Lower lobe of right lung (tissue), 2 donors: ENCODE data around the gene HLA-DRA. TPM values are rescaled to one million over a fixed set of nuclear protein-coding genes. Genes with fewer than 3 reads are reported as not detected.

Source experiments
- ATAC-seq, 2 donors: fragments of 200-7000 bp; cut with Tn5 transposase; one replicate each; pipeline ENCODE4 v1.9.1; 2020 to 2022; ENCODE audit warnings: mild to moderate bottlenecking in 2 of 2, moderate library complexity in 2 of 2
- DNase-seq: peaks from one replicate; pipeline ENCODE4 v3.0.0-alpha.2; 2020
- H3K27ac ChIP-seq: fragments of 200-600 bp; one replicate; pipeline ENCODE4 v1.8.0; 2022
- H3K27me3 ChIP-seq: fragments of 200-600 bp; one replicate; pipeline ENCODE4 v1.8.0; 2022; ENCODE audit warnings: low read depth
- H3K36me3 ChIP-seq: fragments of 200-600 bp; one replicate; pipeline ENCODE4 v1.8.0; 2022; ENCODE audit warnings: mild to moderate bottlenecking
- H3K4me1 ChIP-seq: fragments of 200-600 bp; one replicate; pipeline ENCODE4 v1.8.0; 2022
- H3K4me3 ChIP-seq: fragments of 200-600 bp; one replicate; pipeline ENCODE4 v1.8.0; 2022; ENCODE audit warnings: mild to moderate bottlenecking
- H3K9me3 ChIP-seq: fragments of 200-600 bp; one replicate; pipeline ENCODE4 v1.8.0; 2022
- intact Hi-C: fragments of 100-400 bp; cut with DNase I; formaldehyde crosslinking; loops from one replicate; pipeline ENCODE4 v1.11.0; 2022
- total RNA-seq: library from RNA; stranded (reverse); fragmentation: NEBNext Ultra II Directional; extraction: Animal tissue kit (Norgen Biotek cat#: 25700); gene quantifications from one replicate; pipeline ENCODE4 v1.2.1, GENCODE V29; 2021
- TF ChIP-seq, protein P1 (sequence below): fragments of 200-600 bp; IDR thresholded peaks from one replicate; pipeline ENCODE4 v1.8.0; 2022; ENCODE audit warnings: antibody characterized with exemption, mild to moderate bottlenecking
- donor health status: DM: no; HTN: yes; CAD: no; lungs with severe emphysema.

The HLA-DRA gene
- total RNA-seq, 1 donor from 2014 or later = 2,056 TPM

DNA sequence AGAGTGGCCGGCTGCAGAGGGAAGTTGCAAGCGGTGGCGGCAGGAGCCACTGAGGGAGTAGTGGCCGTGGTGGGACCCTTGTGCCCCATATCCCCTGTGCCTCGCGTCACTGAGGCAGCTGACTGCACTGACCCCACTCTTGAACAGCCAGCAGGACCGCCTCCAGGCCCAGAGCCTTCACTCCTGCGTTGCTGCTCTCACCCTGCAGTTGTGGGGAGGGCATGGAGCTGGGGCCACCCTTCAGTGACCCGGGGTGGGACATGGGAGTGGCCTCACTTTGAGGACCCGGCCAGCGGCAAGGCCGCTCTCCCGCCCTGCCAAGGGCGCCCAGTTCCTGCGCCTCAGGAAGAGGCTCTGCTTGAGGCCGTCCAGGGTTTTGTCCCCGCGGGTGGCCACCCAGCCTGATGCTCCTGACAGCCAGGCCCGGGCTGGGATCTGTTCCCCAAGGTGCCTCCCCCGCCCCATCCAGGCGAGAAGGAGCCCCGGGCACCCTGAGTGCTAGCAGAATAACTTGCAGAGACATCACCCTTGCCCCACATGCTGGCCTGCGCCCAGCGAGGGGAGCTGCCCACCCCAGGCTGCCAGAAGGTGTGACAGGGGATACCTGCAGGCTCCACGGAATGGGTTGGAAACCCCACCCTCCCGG lies 44.4 kb downstream of the HLA-DRA start:
- TF ChIP-seq, protein P1, sequence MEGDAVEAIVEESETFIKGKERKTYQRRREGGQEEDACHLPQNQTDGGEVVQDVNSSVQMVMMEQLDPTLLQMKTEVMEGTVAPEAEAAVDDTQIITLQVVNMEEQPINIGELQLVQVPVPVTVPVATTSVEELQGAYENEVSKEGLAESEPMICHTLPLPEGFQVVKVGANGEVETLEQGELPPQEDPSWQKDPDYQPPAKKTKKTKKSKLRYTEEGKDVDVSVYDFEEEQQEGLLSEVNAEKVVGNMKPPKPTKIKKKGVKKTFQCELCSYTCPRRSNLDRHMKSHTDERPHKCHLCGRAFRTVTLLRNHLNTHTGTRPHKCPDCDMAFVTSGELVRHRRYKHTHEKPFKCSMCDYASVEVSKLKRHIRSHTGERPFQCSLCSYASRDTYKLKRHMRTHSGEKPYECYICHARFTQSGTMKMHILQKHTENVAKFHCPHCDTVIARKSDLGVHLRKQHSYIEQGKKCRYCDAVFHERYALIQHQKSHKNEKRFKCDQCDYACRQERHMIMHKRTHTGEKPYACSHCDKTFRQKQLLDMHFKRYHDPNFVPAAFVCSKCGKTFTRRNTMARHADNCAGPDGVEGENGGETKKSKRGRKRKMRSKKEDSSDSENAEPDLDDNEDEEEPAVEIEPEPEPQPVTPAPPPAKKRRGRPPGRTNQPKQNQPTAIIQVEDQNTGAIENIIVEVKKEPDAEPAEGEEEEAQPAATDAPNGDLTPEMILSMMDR = no peak
- Histone ChIP-seq H3K27ac (no peak overlapping the region), H3K4me1 (no peaks in the 10 kb centered on the region), H3K9me3 (no peaks in the 10 kb centered on the region), H3K36me3 (no peaks in the 10 kb centered on the region), H3K27me3 (no peaks in the 10 kb centered on the region), H3K4me3 (no peak overlapping the region)
- intact Hi-C loops = no loop called here
- peak in 1 of 2 donors; percentile 33 for ATAC-seq
- DNase-seq = peak; percentile 34

DNA sequence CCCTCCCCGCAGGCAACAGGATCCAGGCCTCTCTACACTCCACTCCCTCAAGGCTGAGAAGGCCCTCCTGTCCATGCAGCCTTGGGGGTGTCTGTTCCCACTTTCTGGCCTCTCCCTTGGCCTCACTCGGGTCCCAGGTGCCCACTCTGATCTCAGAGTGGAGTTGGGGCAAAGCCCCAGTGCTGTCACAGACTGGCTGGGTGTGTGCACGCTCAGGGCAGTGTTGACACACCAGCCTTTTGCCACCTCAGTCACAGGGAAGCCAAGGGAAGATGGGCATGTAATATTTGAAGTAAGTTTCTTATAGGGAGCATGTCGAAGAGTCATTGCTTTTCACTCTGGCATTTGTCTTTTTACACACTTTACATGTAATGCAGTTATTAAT lies 44.9 kb downstream of the HLA-DRA start:
- Histone ChIP-seq H3K4me1 (no peaks in the 10 kb centered on the region), H3K27ac (no peak overlapping the region), H3K36me3 (no peaks in the 10 kb centered on the region), H3K4me3 (no peak overlapping the region), H3K9me3 (no peaks in the 10 kb centered on the region), H3K27me3 (no peaks in the 10 kb centered on the region)
- TF ChIP-seq, protein P1 = no peak
- ATAC-seq = peak in 1 of 2 donors; percentile 19
- DNase-seq = no peak
- intact Hi-C loops = no loop called here

- intact Hi-C loops = no loop called here
- ATAC-seq = peak in 1 of 2 donors; percentile 32
- H3K4me3 ChIP-seq = no peak overlapping the region
- H3K27ac ChIP-seq = no peak overlapping the region
- no peaks in the 10 kb centered on the region for H3K36me3 ChIP-seq
- no peaks in the 10 kb centered on the region for H3K9me3 ChIP-seq
- no peak for DNase-seq
- TF ChIP-seq, protein P1 = no peak
- no peaks in the 10 kb centered on the region for H3K27me3 ChIP-seq
- H3K4me1 ChIP-seq = no peaks in the 10 kb centered on the region
These were observed 48.4 kb downstream of the HLA-DRA start for GRCh38 chr6:32488083-32488482.

- intact Hi-C loops = no loop called here
- TF ChIP-seq, protein P1 = no peak
- no peak for ATAC-seq
- H3K27me3 ChIP-seq = no peaks in the 10 kb centered on the region
- DNase-seq = no peak
- no peaks in the 10 kb centered on the region for H3K9me3 ChIP-seq
- H3K27ac ChIP-seq = no peak overlapping the region
- H3K4me3 ChIP-seq = no peak overlapping the region
- H3K4me1 ChIP-seq = no peaks in the 10 kb centered on the region
- no peaks in the 10 kb centered on the region for H3K36me3 ChIP-seq
These were observed 52.0 kb downstream of the HLA-DRA start for GRCh38 chr6:32491700-32492099.

GRCh38 chr6:32492351-32492750 lies 52.7 kb downstream of the HLA-DRA start:
- DNase-seq (no peak), ATAC-seq (no peak)
- Histone ChIP-seq H3K4me3 (no peak overlapping the region), H3K9me3 (no peaks in the 10 kb centered on the region), H3K4me1 (no peaks in the 10 kb centered on the region), H3K27ac (no peak overlapping the region), H3K27me3 (no peaks in the 10 kb centered on the region), H3K36me3 (no peaks in the 10 kb centered on the region)
- intact Hi-C loops = no loop called here
- TF ChIP-seq, protein P1 = no peak

Other genes with a start within 250 kb of the HLA-DRA start
- 89.2 TPM for gene PBX2, start 249.7 kb upstream of the HLA-DRA start, total RNA-seq
- gene GPSM3, start 247.2 kb upstream of the HLA-DRA start, total RNA-seq = 76.2 TPM
- 63.6 TPM for gene NOTCH4, start 215.8 kb upstream of the HLA-DRA start, total RNA-seq
- gene TSBP1, start 68.0 kb upstream of the HLA-DRA start, total RNA-seq = not detected
- gene BTNL2, start 32.7 kb upstream of the HLA-DRA start, total RNA-seq = not detected
- gene HLA-DRB5, start 90.4 kb downstream of the HLA-DRA start, total RNA-seq = 279 TPM
- gene HLA-DRB1, start 150.0 kb downstream of the HLA-DRA start, total RNA-seq = 480 TPM
- 144 TPM for gene HLA-DQA1, start 197.5 kb downstream of the HLA-DRA start, total RNA-seq
- 132 TPM for gene HLA-DQB1, start 226.8 kb downstream of the HLA-DRA start, total RNA-seq